DMS53 treated with DMSO at 0.1 percent for 48 hours (cell line): ENCODE measurements around the gene KIF26B.

Experiments used
- DNase-seq: peaks from one replicate; lab custom pipeline; 2025; ENCODE audit not compliant: unreplicated experiment; lab: John Stamatoyannopoulos, UW

The KIF26B gene

DNA sequence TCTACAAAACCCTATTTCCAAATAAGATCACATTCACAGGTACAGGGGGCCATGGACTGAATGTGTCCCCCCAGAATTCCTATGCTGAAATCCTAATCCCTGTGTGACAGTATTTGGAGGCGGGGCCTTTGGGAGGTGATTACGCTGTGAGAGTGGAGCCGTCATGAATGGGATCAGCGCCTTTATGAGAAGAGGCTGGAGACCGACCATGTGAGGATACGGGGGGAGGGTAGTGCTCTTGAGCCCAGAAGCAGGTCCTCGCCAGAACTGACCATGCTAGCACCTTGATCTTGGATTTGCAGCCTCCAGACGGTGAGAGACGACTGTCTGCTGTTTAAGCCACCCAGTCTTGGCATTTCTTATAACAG is 23.8 kb upstream of the KIF26B start:
- DNase-seq: no peak

DNA sequence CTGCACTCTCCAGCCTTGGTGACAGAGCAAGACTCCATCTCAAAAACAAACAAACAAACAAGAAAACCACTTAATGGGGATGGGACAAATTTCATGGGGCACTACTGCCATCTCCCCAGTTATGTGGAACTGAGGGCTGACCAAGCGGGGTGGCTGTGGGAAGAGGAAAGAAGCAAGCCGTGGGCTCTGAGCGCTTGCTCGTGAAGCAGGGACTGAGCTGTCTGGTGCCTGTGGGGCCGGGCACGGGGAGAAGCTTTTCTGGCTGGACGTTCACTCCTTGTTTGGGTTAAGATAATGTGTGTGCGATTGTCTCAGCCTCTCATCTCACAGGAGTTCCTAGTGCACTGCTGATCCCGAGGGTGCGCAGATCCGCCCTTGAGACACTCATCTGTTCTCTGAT is 22.0 kb upstream of the KIF26B start:
- no peak for DNase-seq

DNA sequence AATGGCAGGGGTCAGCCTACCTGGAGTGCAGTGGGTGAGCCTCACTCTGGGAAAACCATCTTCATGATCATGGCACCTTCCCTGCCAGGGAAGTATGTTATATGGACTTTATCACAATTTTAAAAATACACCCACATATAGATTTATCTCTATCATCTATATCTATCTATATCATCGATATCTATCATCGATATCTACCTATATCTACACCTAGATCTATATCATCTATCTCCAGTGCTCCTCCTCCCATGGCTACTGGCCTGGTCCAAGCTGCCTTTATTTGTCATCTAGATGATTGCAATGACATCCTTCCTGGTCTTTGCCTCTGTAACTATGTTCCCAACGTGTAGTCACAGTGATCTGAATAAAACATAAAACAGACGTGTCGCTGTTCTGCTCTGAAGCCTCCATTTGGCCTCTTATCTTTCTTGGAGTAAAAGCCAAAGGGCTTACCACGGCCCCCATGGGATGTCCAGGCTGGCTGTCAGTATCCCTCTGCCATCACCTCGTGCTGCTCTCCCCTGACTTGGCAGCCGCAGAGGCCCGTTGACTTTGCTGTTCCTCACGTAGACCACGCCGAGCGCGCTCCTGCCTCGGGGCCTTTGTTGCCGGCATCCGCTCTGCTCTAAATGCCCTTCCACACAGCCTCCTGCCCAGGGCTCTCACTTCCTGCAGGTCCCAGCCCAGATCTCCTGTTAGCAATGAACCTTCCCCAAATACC is 20.6 kb upstream of the KIF26B start:
- DNase-seq: no peak

DNA sequence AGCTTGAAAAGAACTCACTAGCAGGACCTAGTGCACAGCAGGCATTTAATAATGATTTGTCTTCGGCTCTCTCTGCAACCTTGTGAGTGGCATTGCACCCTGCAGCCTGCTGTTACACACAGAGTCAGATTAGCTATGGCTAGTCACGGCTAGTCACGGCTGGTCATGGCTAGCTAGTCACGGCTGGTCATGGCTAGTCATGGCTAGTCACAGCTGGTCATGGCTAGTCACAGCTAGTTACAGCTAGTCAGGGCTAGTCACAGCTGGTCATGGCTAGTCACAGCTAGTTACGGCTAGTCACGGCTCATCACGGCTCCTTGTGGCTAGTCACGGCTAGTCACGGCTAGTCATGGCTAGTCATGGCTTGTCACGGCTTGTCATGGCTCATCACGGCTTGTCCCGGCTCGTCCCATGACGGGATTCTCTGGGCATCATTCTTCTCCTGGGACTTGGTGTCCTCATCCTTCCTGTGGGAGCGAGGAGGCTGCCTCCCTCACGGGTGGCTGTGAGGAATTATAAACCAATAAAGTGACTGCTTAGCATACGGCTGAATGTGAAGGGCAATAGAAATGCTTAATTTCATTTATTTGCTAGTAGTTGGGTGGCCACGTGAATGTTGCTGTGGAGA is 12.5 kb upstream of the KIF26B start:
- no peak for DNase-seq

DNA sequence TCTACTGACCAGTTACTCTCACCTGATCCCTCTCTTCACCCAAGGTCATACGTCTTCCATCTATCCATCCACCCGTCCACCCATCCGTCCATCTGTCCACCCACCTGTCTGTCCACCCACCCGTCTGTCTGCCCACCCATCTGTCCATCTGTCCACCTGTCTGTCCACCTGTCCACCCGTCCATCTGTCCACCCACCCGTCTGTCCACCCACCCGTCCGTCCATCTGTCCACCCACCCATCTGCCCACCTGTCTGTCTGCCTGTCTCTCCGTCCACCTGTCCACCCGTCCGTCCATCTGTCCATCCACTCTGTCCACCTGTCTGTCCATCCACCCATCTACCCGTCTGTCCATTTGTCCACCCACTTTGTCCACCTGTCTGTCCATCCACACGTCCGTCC is 11.8 kb upstream of the KIF26B start:
- no peak for DNase-seq

DNA sequence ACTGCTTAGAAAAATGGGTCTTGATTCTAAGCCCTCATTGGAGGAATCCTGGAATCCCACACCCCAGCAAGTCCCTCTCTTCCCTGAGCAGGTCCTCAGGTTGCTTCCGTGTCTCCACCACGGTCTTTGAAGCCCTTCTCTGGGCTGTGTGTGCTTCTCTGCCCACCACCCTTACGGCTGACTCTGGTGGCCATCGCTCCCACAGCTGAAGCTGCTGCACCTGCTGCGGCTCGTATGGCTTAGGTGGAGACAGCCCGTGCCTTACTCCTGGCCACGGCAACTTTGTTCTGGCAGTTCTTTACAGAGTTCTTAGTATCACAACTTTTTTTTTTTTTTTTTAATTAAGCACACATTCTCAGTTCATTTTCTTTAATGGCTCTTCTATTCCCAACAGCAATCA is 10.9 kb upstream of the KIF26B start:
- DNase-seq: no peak

DNA sequence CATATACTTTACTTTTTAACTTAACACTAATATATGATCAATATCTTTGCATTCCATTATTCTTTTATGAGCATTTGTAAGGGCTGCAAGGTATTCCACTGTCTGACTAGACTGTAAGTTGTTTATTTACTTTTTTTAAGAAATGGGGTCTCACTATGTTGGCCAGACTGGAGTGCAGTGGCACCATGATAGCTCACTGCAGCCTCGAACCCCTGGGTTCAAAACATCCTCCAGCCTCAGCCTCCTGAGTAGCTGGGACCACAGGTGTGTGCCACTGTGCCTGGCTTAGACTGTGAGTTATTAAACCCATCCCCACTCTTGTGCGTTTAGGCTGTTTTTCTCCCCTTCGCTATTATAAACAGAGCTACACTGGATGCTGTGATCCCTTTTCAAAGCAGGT is 6.7 kb upstream of the KIF26B start:
- no peak for DNase-seq

DNA sequence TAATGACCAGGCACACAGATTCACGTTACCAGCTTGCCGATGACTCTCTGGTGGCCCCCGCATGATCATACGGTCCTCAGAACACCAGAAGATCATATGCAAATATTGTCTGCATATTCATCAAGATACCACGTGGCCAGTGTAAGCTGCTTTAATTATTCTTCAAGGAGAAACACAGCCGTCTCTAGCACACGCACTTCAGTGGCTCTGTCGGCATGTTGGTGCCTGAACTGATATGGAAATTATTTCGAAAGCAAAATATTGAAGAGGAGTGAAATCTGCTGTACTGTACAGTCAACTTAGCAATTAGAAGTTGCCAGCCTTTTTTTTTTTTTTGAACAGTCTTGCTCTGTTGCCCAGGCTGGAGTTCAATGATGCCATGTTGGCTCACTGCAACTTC is 5.9 kb upstream of the KIF26B start:
- no peak for DNase-seq

DNA sequence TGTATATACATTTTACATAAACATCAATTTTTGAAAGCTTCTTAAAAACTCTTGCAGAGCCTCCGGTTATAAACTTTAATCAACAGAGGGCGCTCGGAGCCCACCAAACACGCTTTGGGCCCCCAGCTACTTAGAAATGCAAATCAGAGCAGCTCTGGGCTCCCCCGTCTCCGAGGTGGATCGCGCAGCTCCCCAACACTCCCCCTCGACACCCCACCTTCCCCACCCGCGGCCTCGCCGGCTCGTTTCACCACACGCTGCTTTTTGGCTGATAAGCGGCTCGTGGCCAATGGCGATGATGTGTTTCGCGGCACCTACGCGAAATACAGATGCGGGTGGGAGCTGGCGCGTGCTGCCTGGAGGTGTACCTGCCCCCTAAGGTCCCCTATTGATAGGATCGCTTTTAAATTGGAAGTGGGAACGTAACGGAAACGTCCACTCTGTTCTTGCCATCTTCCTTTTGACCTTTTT is 1.7 kb upstream of the KIF26B start:
- peak; percentile 60 for DNase-seq

DNA sequence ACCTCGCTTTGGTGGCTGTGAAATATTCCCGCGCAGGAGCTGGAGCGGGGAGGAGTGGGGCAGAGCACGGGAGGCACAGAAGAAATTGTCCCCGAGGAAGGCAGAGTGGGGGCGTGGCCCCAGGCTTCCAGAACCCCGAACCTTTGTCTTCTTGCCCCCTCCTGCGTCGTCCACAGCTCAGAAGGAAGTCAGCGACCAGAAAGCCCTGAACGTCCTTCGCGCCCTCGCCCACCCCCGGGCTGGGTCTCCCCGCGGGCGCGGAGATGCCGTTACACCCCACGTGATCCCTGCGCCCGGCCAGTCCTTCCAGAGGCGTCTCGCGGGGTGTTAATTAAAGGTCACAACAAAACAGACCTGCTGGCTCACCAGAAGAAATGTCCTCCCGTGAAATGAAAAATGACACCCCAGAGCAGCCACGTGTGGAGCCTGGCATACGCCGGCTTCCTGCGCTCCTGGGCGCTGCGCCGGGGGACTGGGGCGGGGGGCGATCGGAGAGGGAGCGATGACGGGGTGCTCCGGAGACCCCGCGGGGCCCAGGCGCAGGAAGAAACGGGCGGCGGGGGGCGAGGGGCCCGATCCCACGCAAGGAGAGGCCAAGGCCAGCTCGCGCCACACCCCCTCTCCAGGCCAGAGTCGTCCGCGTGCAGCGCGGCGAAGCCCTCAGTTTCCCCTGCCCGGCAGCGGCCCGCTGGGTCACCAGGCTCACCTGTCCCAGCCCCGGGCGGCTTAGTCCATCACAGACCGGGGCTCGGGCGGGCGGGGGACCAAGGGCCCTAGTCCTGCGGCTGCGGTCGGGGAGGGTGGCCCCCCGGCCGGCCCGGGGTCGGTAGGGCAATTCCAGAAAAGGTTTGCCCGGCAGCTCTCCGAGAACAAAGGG is 995 bp upstream of the KIF26B start:
- peak; percentile 43 for DNase-seq

DNA sequence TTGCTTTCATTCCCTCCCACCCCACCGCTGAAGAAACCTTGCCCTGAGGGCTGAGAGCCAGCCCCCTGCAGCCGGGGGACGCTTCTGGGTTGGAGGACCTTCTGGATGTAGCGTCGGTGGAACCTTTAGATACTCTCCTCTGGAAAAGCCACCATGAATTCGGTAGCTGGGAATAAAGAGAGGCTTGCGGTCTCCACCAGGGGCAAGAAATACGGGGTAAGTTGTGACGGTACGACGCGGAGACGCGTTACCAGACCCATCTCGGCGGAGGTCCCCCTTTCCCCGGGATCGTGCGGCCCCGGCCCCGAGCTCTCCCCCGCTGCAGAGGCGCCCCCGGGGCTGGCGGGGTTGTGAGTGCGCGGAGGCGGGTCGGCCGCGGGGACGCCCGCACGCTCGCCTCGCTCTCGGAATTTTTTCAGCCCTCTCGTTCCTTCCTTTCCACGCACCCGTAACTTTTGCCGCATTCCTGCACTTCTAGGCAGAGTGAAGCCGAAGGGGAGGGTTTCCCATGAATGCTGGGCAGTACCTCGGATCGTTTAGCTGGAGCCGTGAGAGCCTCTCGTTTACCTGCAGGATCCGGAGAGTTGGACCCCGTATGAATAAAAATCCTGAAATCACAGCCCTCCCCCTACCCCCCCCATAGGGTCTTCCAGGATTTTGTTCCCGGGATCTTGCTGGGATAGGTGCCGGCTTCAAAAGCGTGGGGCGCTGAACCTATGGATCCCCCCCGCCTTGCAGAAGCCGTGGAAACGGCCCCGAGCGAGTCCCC is 671 bp downstream of the KIF26B start:
- peak; percentile 82 for DNase-seq

DNA sequence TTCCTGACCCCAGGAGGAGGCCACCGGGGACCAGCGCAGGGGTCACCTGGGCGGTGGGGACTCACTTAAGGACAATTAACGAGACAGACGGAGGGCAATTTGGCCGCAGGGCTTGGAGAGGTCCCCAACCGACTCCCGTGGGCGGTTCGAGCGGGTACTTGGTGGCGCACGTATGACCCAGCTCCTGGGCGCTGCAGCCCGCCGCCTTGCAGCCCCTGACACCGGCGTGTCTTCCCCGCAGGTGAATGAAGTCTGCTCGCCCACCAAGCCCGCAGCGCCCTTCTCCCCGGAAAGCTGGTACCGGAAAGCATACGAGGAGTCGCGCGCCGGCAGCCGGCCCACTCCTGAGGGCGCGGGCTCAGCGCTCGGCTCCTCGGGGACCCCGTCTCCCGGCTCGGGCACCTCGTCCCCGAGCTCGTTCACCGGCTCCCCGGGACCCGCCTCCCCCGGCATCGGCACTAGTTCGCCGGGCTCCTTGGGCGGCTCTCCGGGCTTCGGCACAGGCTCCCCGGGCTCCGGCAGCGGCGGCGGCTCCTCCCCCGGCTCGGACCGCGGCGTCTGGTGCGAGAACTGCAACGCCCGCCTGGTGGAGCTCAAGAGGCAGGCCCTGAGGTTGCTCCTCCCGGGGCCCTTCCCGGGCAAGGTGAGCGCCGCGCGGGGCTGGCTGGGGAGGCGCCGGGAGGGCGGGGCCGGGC is 1.4 kb downstream of the KIF26B start:
- peak; percentile 91 for DNase-seq

DNA sequence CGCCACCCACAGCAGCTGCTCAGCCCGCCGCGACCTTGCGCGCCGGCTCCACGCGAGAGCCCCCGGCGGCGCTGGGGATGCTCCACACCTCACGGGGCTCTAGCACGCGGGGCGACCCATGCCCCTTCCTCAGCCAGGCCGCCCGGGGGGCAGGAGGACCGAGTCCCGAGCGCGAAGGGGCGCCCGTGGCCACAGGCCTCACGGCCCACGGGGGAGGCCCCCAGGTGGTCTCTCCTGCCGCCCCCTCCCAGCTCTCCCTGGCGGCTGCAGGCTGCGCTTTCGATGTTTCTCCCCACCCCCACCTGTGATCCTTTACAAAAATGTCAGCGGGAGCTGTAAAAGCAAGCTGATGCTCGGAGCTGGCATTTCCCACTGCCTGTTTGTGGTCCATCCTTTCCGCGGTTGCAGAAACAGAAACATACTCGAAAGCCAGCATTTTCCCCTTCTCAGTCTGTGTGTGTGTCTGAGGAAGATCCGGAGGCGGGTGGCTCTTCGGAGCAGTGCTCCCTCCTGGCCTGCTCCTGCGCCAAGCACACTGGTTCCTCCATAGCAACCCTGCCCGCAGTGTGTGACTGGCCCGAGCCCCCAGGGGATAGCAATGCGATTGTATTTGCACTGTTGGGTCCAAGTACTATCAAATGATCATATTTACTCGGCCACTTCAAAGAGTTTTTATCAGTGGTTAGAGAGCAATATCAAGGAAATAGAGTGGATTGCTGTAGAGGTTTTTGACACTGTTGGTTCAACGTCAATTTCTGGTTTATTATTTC is 2.1 kb downstream of the KIF26B start:
- peak; percentile 61 for DNase-seq

DNA sequence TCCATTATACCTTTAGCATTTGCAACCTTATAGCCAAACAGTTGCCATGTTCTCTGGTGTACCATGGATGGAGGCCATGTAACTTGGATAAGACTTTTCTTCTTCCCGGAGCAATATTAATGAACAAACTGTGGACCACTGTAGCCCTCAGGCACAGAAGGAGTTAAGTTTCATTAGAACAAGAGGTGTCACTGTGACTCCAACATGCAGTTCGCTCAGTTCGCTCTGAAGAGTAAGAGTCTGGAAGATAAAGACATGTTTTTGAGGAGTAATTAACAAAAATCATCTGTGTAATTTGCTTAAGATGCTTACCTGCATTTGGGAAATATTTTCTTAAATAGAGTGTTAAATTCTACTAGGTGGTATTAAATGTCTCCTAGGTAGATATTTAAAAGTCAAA is 4.1 kb downstream of the KIF26B start:
- DNase-seq: no peak

DNA sequence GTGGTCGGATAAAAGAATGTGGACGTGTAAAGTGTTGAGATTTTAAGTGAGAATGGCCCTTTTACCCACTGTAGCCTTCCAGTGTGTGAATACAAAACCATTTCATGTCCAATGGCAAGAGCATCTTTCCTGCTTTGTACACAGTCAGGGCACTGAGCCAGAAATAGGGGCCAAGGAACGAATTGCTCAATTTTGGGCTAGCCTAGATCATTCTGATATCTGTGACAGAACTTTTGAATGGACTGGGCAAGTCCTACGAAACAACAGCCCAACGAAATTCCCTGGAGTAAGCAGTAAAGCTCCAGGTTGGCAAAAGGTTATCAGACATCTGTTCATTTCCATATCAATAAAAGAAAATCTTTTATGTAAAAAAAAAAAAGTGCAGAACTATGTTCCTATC is 5.5 kb downstream of the KIF26B start:
- DNase-seq: no peak

DNA sequence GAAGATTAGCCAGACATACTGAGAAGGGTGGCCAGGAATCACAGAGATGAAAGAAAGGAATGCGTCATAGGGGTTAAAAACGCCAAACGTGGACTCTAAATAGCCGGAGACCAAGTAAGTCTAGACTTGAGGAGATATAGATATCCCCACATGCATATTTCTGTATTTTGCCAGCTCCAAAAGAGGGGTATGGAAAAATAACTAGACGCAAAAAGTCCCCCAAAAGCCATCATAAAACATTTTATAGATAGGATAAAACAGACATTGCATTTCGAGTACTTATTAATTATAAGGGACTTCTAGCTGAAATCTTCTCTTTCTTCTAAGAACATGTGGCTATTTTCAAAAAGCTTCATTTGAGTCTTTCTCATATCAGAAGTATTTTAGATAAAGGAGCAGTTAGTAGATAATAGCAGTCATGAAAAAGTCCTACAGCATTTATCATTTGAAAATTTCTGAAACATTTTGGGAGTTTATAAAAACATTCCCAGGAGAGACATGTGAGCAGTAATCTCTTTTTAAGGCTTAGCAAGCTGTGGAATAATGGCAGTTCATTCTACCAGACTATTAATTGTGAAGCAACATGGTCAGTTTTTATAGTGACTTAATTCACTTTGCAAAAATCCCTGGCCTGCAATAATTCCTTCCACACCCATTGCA is 6.1 kb downstream of the KIF26B start:
- no peak for DNase-seq

DNA sequence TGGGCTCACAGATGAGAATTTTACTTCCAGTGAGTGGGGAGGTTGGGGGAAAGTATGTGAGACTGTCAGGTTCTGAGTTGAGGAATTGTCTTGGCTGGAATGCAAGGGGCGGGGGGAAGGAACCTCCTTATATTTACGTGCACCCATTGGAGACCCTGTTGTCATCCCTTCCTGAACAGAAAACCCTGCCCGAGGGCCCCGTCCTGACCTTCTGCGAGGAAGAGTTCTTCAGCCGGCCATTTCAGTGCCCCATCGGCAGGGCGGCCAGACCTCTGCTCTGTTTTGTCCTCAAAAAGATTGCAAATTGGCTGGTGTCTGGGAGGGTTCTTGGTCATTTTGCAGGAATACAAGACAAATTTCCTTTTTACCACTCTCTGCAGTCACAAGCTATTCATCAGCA is 7.1 kb downstream of the KIF26B start:
- no peak for DNase-seq

DNA sequence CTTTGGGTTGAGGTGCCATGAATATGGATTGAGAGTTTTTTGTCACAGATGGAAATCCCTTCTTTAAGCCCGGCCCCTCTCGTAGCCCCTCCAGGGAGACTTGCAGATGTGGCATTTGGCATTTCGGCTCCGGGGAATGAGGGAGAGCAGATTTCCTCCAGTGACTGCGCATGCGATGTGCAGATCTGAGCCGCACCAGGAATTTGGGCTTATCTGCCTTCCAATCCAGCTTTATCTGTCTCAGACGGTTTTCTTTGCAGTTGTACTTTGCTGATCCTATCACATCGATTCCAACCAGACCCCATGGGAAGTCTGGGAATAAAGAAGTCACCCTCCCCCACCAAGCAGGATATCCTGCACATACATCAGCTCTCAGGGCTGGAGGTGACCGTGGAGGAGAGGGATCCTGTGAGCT is 11.7 kb downstream of the KIF26B start:
- DNase-seq: no peak

DNA sequence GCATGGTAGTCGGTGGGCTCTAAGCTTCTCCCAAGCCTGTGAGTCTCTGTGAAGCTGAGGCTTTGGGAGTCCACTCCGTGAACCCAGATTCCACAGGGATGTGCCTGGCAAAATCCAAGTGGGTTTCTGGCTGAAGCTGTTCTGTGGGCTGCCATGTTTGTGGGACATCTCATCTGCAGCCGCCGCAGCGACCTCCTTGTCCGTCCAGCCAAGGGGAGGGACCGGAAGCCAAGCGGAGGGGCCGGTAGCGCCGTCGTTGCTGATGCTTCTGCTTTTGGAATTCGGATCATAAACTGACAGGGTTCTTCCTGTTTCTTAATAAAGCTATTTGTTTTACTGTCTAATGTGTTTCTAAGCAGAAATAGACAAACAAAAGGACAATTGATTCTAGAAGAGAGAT is 13.3 kb downstream of the KIF26B start:
- no peak for DNase-seq
